HG02973 (cell line): Measurements from ENCODE around the gene ACTR2.
"Not testable (repeated sequence)": the region's sequence is repeated elsewhere in the genome, so short reads cannot be mapped to it uniquely, and the experiment has no call there.

Source experiments
- ATAC-seq: cut with Tn5 transposase; IDR thresholded peaks from one replicate; pipeline ENCODE4 v1.9.1; 2021; ENCODE audit warnings: moderate library complexity; ENCODE audit not compliant: unreplicated experiment

Gene ACTR2

DNA sequence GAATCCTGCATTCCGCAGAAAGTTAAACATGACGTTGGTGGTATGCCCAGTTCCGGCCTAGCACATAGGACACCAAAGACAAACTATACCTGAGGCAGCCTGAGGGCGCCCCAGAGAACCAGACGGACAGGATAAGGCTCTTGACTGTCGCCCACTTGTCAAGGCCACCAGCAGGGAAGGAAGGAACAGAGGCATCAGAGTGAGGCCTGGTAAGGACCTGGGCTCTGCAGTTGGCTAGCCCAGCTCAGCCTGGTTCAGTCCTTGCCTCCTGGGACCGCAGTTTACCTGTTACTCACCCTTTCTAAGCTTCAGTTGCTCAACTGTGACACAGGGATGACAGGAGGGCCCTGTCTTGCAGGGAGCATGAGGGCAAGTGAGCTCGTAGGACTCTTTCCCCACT lies 82.1 kb downstream of the ACTR2 start:
- ATAC-seq = no peak

- ATAC-seq = no peak
These were observed 83.4 kb downstream of the ACTR2 start for GRCh38 chr2:65311049-65311448.

- no peak for ATAC-seq
These were observed 84.0 kb downstream of the ACTR2 start for GRCh38 chr2:65311596-65311995.

DNA sequence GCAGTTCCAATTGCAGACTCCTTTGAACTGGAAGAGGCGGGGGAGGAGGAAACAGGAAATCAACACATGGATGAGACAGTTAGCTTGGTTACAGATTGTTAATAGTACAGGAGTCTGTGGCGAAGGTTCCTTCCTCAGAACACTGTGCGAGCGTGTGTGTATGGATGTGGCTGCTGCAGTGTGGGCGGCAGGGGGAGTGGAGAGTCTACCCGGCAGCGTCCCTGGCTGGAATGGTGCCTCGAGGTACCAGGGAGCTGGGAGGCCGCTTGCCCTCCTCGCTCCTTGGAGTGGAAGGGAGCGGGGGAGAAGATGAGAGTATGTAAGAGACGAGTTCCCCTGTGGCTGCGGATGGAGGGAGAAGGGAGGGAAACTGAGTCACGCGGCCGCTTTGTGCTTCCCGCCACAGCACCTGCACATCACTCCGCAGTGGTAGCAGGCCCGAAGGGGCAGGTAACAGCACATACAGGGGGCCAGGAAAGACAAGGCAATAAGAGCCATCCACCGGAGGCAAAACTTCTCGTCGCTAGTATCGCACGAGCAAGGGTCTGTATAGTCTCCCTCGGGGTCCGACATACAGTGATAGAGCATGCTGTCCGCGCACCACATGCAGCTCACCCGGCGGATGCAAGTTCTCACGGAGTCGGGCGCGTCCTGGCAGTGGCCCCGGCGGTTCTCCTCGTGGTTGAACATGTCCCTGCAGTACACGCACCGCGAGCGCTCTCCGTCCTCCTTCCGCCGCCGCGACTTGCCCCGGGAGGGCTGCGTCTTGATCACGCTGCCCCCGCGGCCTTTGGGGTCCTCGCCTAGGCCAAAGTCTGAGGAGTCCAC lies 85.7 kb downstream of the ACTR2 start:
- ATAC-seq = no peak

- no peak for ATAC-seq
These were observed 86.3 kb downstream of the ACTR2 start for GRCh38 chr2:65313954-65314256.

DNA sequence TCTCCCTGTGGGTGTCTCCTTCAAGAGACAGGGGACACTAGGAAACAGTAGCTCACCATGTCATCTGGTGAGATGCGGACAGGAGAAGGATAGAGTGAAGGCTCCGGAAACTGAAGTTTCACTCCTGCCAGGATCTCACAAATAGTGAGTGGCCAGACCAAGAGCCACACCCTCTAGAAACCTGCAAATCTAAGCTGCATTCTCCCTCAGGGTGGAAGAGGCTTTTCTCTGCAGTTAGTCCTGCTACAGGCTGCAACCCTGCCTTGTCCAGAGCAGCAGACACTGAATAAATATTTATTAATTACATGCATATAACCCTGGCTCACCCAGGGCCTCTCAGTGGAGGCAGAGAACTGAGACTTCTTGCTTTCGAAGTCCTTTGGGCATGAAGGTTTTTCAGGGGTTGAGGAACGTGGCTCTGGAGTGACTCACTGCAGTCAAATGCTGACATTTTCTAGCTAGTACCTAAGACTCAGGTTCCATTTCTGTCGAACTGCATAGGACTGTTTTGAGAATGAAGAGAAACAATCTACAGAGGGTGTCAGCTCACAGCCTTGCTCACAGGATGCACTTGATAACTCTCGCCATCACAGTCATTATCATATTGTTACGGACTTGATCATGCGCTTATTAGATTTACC lies 87.3 kb downstream of the ACTR2 start:
- ATAC-seq = no peak

DNA sequence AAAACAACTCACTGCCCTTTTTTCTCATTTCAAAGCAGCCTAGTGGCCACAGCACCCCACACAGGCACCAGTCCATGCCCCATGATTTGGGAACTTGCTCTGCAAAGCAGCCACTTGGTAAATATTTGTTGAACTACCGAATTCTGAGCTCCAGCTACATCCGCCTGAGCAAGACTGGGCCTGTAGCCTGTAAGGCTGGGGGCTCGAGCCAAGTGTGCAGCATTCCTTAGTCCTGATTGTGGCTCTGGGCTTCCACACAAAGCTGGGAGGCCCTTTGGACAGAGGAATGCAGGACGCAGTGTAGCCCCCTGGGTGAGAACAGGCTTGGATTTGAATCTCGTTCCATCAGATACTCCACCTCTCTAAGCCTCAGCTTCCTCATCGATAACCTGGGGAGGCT lies 88.4 kb downstream of the ACTR2 start:
- ATAC-seq = no peak

GRCh38 chr2:65317351-65317750 lies 89.7 kb downstream of the ACTR2 start:
- ATAC-seq = not testable (repeated sequence)

- ATAC-seq = no peak
These were observed 90.2 kb downstream of the ACTR2 start for GRCh38 chr2:65317841-65318240.

DNA sequence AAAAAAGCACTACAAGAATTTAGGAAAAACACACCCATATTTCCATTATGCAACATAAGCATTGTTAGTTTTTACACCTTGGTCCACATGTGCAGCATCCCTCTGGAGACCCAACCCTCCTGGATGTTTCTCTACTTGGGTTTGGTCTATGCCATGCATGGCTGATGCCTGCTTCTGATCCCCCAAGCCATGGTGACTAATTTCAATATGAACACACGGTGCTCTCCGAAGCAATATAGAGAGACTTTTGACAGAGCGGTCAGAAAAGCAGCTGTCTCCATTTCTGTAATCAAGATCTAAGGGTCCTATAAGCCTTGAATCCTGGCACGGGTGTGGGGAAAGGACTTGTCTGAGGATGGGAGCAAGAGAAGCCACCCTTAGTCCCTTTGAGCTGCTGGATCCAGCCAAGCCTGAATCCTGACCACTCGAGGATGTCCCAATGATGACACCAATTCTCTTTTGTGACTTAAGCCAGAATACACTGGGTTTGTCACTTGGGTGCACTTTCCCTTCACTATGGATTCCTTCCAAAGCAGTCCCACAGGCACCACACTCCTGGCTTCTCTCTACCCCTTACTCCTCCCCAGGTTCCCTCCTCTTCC lies 91.5 kb downstream of the ACTR2 start:
- no peak for ATAC-seq

GRCh38 chr2:65319674-65320041 lies 92.0 kb downstream of the ACTR2 start:
- no peak for ATAC-seq

GRCh38 chr2:65320042-65320725 lies 92.6 kb downstream of the ACTR2 start:
- peak; percentile 81 for ATAC-seq
